Measurements from ENCODE around the gene TBX3.

Gene TBX3

GRCh38 chr12:114686426-114686772 is 2.4 kb upstream of the TBX3 start:
- H3K4me3 ChIP-seq (ENCODE audit: low read length) = no peak overlapping the region
- no peak for TF ChIP-seq CTCF (conservative IDR thresholded peaks at IDR 0.05; ENCODE audit: low read length)

GRCh38 chr12:114685869-114686268 is 1.9 kb upstream of the TBX3 start:
- DNase-seq (ENCODE audit: low read depth) = no peak
- no peak overlapping the region for H3K4me3 ChIP-seq (ENCODE audit: low read length)
- no peak for TF ChIP-seq CTCF (conservative IDR thresholded peaks at IDR 0.05; ENCODE audit: low read length)

More at GRCh38 chr12:114686426-114686772, 2.4 kb upstream of the TBX3 start:
- DNase-seq (ENCODE audit: low read depth) = no peak

- TF ChIP-seq CTCF (conservative IDR thresholded peaks at IDR 0.05; ENCODE audit: low read length) = no peak
- DNase-seq (ENCODE audit: low read depth) = no peak
- H3K4me3 ChIP-seq (ENCODE audit: low read length) = peak overlapping the region; percentile 80
Measured at GRCh38 chr12:114685320-114685781, 1.4 kb upstream of the TBX3 start.

- peak overlapping the region; percentile 80 for H3K4me3 ChIP-seq (ENCODE audit: low read length)
- DNase-seq (ENCODE audit: low read depth) = no peak
- TF ChIP-seq CTCF (conservative IDR thresholded peaks at IDR 0.05; ENCODE audit: low read length) = no peak
Measured at GRCh38 chr12:114684870-114685273, 897 bp upstream of the TBX3 start.

GRCh38 chr12:114683709-114684097 is 272 bp downstream of the TBX3 start:
- no peak for TF ChIP-seq CTCF (conservative IDR thresholded peaks at IDR 0.05; ENCODE audit: low read length)
- no peak for DNase-seq (ENCODE audit: low read depth)
- peak overlapping the region; percentile 94 for H3K4me3 ChIP-seq (ENCODE audit: low read length)

GRCh38 chr12:114682785-114683708 is 928 bp downstream of the TBX3 start:
- peak; percentile 42 for DNase-seq (ENCODE audit: low read depth)
- H3K4me3 ChIP-seq (ENCODE audit: low read length) = peak overlapping the region; percentile 94
- peak; percentile 4; the same call in 1 of the 2 replicates for TF ChIP-seq CTCF (conservative IDR thresholded peaks at IDR 0.05; ENCODE audit: low read length)

Measured in AG10803 (cell line).